ENCODE measurements around the gene DDX27. TPM values are rescaled to one million over a fixed set of nuclear protein-coding genes. Genes with fewer than 3 reads are reported as not detected.

DDX27 gene
- total and polyA plus RNA-seq, 2 of the 13 experiments (the other 11 are each of a cell fraction or from before 2014, with no cell fraction given): 42.6 to 72.8 TPM

- TF ChIP-seq DBP (CRISPR knock-in tag; IDR thresholded peaks at IDR 0.05; ENCODE audit: not compliant biosample characterization): peak; percentile 14
- TF ChIP-seq ZNF552 (CRISPR knock-in tag; IDR thresholded peaks at IDR 0.05; ENCODE audit: borderline replicate concordance): 0 out of 2 replicates have a peak, but pooled peaks have one; percentile 8
- TF ChIP-seq, protein P1, sequence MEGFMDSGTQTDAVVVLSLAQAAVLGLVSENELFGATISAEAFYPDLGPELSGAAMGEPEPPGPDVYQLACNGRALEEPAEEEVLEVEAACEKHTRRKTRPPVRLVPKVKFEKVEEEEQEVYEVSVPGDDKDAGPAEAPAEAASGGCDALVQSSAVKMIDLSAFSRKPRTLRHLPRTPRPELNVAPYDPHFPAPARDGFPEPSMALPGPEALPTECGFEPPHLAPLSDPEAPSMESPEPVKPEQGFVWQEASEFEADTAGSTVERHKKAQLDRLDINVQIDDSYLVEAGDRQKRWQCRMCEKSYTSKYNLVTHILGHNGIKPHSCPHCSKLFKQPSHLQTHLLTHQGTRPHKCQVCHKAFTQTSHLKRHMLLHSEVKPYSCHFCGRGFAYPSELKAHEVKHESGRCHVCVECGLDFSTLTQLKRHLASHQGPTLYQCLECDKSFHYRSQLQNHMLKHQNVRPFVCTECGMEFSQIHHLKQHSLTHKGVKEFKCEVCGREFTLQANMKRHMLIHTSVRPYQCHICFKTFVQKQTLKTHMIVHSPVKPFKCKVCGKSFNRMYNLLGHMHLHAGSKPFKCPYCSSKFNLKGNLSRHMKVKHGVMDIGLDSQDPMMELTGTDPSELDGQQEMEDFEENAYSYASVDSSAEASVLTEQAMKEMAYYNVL (CRISPR knock-in tag; IDR thresholded peaks at IDR 0.05; ENCODE audit: borderline replicate concordance): peak; percentile 10; the same call in 1 of the 2 replicates
- TF ChIP-seq TP53 (CRISPR knock-in tag; conservative IDR thresholded peaks at IDR 0.05): peak; percentile 92; the same call in 1 of the 2 replicates
- TF ChIP-seq HBP1 (CRISPR knock-in tag; IDR thresholded peaks at IDR 0.05; ENCODE audit: low read depth): no peak; the same call in 1 of the 2 replicates
- peak; percentile 58 for TF ChIP-seq ZNF781 (CRISPR knock-in tag; IDR thresholded peaks at IDR 0.05; ENCODE audit: borderline replicate concordance, not compliant biosample characterization)
- no peak for TF ChIP-seq ZNF543 (CRISPR knock-in tag; IDR thresholded peaks at IDR 0.05)
- TF ChIP-seq ZNF790 (CRISPR knock-in tag; IDR thresholded peaks at IDR 0.05; ENCODE audit: borderline replicate concordance): peak; percentile 14; the same call in 1 of the 2 replicates
- TF ChIP-seq ZNF563 (CRISPR knock-in tag; IDR thresholded peaks at IDR 0.05): peak; percentile 39; the same call in 1 of the 2 replicates
- TF ChIP-seq CBX2 (IDR thresholded peaks at IDR 0.05; ENCODE audit: low read depth, low read length): no peak
- 0 out of 2 replicates have a peak, but pooled peaks have one; percentile 65 for TF ChIP-seq CBX2 (CRISPR knock-in tag; IDR thresholded peaks at IDR 0.05; ENCODE audit: low read depth)
- TF ChIP-seq DPF2 (CRISPR knock-in tag; IDR thresholded peaks at IDR 0.05; ENCODE audit: borderline replicate concordance, low read depth): no peak
- peak; percentile 52; the same call in 1 of the 2 replicates for TF ChIP-seq MBD4 (IDR thresholded peaks at IDR 0.05; ENCODE audit: borderline replicate concordance, low read length)
- TF ChIP-seq ONECUT2 (CRISPR knock-in tag; IDR thresholded peaks at IDR 0.05): no peak
- TF ChIP-seq, protein P2, sequence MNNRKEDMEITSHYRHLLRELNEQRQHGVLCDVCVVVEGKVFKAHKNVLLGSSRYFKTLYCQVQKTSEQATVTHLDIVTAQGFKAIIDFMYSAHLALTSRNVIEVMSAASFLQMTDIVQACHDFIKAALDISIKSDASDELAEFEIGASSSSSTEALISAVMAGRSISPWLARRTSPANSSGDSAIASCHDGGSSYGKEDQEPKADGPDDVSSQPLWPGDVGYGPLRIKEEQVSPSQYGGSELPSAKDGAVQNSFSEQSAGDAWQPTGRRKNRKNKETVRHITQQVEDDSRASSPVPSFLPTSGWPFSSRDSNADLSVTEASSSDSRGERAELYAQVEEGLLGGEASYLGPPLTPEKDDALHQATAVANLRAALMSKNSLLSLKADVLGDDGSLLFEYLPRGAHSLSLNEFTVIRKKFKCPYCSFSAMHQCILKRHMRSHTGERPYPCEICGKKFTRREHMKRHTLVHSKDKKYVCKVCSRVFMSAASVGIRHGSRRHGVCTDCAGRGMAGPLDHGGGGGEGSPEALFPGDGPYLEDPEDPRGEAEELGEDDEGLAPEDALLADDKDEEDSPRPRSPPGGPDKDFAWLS (CRISPR knock-in tag; IDR thresholded peaks at IDR 0.05; ENCODE audit: borderline replicate concordance): no peak
- TF ChIP-seq ARID3A (IDR thresholded peaks at IDR 0.05; ENCODE audit: low read depth, low read length): no peak
- peak; percentile 98; the same call in 1 of the 2 replicates for TF ChIP-seq SNAI1 (CRISPR knock-in tag; IDR thresholded peaks at IDR 0.05; ENCODE audit: borderline replicate concordance)
Observed at GRCh38 chr20:49278818-49279676, 59.8 kb downstream of the DDX27 start (continued).
